VCaP (cell line): ENCODE data around the gene PDHX.
A peak's percentile ranks its signal among the peaks of the same experiment; 100 is the strongest.

Source experiments
- H3K27ac ChIP-seq: fragments of 450-650 bp; 2 replicates; pipeline ENCODE4 v1.5.1; 2017
- TF ChIP-seq, protein P1 (sequence below): fragments of 450-650 bp; conservative IDR thresholded peaks from 2 replicates; pipeline ENCODE4 v1.5.1; 2017; ENCODE audit warnings: mild to moderate bottlenecking, moderate library complexity

PDHX gene

GRCh38 chr11:34940026-34940677 is 23.7 kb downstream of the PDHX start:
- no peak overlapping the region for H3K27ac ChIP-seq
- TF ChIP-seq, protein P1, sequence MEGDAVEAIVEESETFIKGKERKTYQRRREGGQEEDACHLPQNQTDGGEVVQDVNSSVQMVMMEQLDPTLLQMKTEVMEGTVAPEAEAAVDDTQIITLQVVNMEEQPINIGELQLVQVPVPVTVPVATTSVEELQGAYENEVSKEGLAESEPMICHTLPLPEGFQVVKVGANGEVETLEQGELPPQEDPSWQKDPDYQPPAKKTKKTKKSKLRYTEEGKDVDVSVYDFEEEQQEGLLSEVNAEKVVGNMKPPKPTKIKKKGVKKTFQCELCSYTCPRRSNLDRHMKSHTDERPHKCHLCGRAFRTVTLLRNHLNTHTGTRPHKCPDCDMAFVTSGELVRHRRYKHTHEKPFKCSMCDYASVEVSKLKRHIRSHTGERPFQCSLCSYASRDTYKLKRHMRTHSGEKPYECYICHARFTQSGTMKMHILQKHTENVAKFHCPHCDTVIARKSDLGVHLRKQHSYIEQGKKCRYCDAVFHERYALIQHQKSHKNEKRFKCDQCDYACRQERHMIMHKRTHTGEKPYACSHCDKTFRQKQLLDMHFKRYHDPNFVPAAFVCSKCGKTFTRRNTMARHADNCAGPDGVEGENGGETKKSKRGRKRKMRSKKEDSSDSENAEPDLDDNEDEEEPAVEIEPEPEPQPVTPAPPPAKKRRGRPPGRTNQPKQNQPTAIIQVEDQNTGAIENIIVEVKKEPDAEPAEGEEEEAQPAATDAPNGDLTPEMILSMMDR: peak; percentile 29

DNA sequence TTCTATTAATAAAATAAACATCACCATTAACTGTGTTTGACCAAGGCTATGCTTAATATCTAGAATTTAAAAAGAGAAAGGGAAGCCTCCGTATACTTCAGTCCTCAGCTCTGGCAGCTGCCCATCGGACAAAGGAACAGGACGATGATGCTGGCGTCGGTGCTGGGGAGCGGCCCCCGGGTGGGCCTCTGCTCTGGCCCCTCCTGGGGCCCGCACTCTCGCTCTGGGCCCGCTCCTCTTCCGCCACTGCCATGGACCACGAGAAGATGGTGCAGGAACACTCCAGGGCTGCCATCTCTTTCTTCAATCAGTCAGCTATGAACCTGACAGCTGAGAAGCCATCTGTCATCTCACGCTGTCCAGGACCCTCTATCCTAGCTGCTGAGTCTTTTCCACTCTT is 25.3 kb downstream of the PDHX start:
- no peak overlapping the region for H3K27ac ChIP-seq
- TF ChIP-seq, protein P1: no peak

DNA sequence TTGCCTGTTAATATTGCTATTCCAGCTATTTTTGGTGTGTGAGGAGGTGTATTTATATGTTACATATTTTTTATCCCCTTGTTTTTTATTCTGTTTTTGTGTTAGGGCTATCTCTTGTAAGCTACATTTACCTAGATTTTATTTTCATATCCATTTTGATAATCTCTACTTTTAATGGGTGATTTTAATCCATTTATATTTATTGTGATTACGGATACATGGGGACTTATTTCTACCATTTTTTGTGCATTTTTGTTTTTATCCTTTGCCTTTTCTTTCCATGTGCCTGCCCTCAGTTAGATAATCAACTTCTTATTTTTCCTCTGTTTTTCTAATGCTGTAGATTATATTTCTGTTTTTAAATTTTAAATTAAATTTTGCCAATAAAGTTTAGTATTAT is 28.3 kb downstream of the PDHX start:
- no peak overlapping the region for H3K27ac ChIP-seq
- TF ChIP-seq, protein P1: no peak

GRCh38 chr11:34948696-34949095 is 32.3 kb downstream of the PDHX start:
- TF ChIP-seq, protein P1: no peak

GRCh38 chr11:34953955-34954354 is 37.5 kb downstream of the PDHX start:
- TF ChIP-seq, protein P1: no peak
- H3K27ac ChIP-seq: no peak overlapping the region

More at GRCh38 chr11:34948696-34949095, 32.3 kb downstream of the PDHX start:
- peak overlapping the region; percentile 29; the same call in 1 of the 2 replicates for H3K27ac ChIP-seq

DNA sequence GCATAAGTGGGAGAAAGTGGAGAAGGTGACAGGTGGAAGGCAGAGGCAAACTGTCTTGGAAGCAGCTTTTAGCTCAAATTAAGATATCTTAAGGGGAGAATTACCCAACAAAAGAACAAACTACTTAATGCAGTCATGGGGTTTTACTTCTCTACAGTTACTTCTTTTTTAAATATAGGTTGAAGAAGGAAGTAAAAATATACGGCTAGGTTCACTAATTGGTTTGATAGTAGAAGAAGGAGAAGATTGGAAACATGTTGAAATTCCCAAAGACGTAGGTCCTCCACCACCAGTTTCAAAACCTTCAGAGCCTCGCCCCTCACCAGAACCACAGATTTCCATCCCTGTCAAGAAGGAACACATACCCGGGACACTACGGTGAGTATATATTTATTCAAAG is 40.8 kb downstream of the PDHX start:
- H3K27ac ChIP-seq: no peak overlapping the region
- TF ChIP-seq, protein P1: no peak

- TF ChIP-seq, protein P1: no peak
Measured at GRCh38 chr11:34957606-34958005, 41.2 kb downstream of the PDHX start.

More at GRCh38 chr11:34957606-34958005, 41.2 kb downstream of the PDHX start:
- no peak overlapping the region for H3K27ac ChIP-seq
